GM18507 (cell line): ENCODE data around the gene OR51F1.
"Not testable (repeated sequence)": the region's sequence is repeated elsewhere in the genome, so short reads cannot be mapped to it uniquely, and the experiment has no call there.

ENCODE experiments used
- DNase-seq: peaks from one replicate; pipeline ENCODE4 v3.0.0; 2011; ENCODE audit warnings: low read depth; ENCODE audit not compliant: insufficient read length; ENCODE audit errors: extremely low spot score
- FAIRE-seq: peaks from 2 replicates; lab custom pipeline; 2011; peaks lifted over from hg19 to GRCh38; lab: Jason Lieb, UNC

OR51F1 gene

GRCh38 chr11:4769838-4770237 is at the start of gene OR51F1:
Gene OR51F1 (minus strand): TSS chr11:4769938. CDS start chr11:4769938, 0 bp downstream.
- DNase-seq (no peak), FAIRE-seq (no peak)

GRCh38 chr11:4809246-4809645 is 39.5 kb upstream of the OR51F1 start:
- no peak for DNase-seq
- no peak for FAIRE-seq

- no peak for FAIRE-seq
- DNase-seq: no peak
These were observed 38.7 kb upstream of the OR51F1 start for GRCh38 chr11:4808476-4808875.

- DNase-seq (no peak), FAIRE-seq (no peak)
These were observed 34.5 kb upstream of the OR51F1 start, which contains the start of gene OR52R1 for GRCh38 chr11:4804280-4804679. Gene OR52R1 (minus strand): TSS chr11:4804380. CDS start chr11:4804380, 0 bp downstream.

GRCh38 chr11:4801316-4801715 is 31.6 kb upstream of the OR51F1 start:
- not testable (repeated sequence) for FAIRE-seq, DNase-seq

- no peak for DNase-seq
- FAIRE-seq: no peak
These were observed 28.9 kb upstream of the OR51F1 start for GRCh38 chr11:4798427-4799183.

GRCh38 chr11:4797206-4797605 is 27.5 kb upstream of the OR51F1 start:
- FAIRE-seq (no peak), DNase-seq (no peak)

- FAIRE-seq (no peak), DNase-seq (no peak)
These were observed 12.7 kb upstream of the OR51F1 start for GRCh38 chr11:4782454-4782853.

- FAIRE-seq (no peak), DNase-seq (no peak)
These were observed 1.6 kb downstream of the OR51F1 start for GRCh38 chr11:4768094-4768493.

- DNase-seq (no peak), FAIRE-seq (no peak)
These were observed 3.2 kb downstream of the OR51F1 start for GRCh38 chr11:4766420-4767043.

GRCh38 chr11:4763096-4763495 is 6.6 kb downstream of the OR51F1 start:
- DNase-seq (no peak), FAIRE-seq (no peak)

GRCh38 chr11:4751201-4751600 is 18.5 kb downstream of the OR51F1 start:
- DNase-seq (no peak), FAIRE-seq (no peak)

- FAIRE-seq (no peak), DNase-seq (no peak)
These were observed 21.3 kb downstream of the OR51F1 start for GRCh38 chr11:4748438-4748837.

GRCh38 chr11:4740735-4741134 is 29.0 kb downstream of the OR51F1 start:
- FAIRE-seq: no peak

GRCh38 chr11:4727171-4727570 is 42.6 kb downstream of the OR51F1 start:
- FAIRE-seq (no peak), DNase-seq (no peak)

More at GRCh38 chr11:4740735-4741134, 29.0 kb downstream of the OR51F1 start:
- no peak for DNase-seq

- not testable (repeated sequence) for FAIRE-seq, DNase-seq
These were observed 46.9 kb downstream of the OR51F1 start for GRCh38 chr11:4722616-4723534.
